ENCODE results near the gene DNAH8. TPM values are rescaled to one million over a fixed set of nuclear protein-coding genes. Genes with fewer than 3 reads are reported as not detected.
A peak's percentile ranks its signal among the peaks of the same experiment; 100 is the strongest.

Gene DNAH8
- total RNA-seq, 2 experiments from 2014 or later: 0.06 to 0.11 TPM

DNA sequence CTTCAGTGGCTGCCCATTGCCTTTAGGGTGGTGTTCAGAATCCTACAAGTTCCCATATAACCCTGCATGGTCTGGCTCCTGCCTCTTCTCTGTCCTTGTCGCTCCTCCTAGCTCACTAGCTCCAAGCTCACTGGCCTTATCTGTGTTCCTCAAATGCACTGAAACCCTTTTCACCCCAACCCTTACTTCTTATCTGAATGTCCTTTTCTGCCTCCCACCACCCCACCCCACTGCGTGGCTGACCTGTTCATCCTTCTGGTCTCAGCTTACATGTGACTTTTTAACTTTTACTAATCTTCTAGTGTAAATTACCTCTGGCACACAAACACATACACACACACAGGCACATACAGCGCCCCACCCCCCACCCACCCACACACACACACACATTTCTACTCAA lies 292.5 kb downstream of the DNAH8 start:
- POLR2A ChIA-PET: no interaction called here
- ATAC-seq (ENCODE audit: low read depth): no peak

GRCh38 chr6:39008737-39009136 lies 293.6 kb downstream of the DNAH8 start:
- POLR2A ChIA-PET: no interaction called here
- no peak overlapping the region for H3K27ac Mint-ChIP-seq
- no peak for ATAC-seq (ENCODE audit: low read depth)
- H3K27me3 Mint-ChIP-seq: peaks cover 73% of the 10 kb centered on the region
- H3K4me1 Mint-ChIP-seq: no peaks in the 10 kb centered on the region
- no peaks in the 10 kb centered on the region for H3K36me3 Mint-ChIP-seq
- H3K4me3 Mint-ChIP-seq: no peak overlapping the region
- no peak for DNase-seq
- H3K9me3 Mint-ChIP-seq: no peaks in the 10 kb centered on the region

More for the DNA sequence above, 292.5 kb downstream of the DNAH8 start:
- DNase-seq: no peak
- peaks cover 67% of the 10 kb centered on the region for H3K27me3 Mint-ChIP-seq
- H3K27ac Mint-ChIP-seq: no peak overlapping the region
- H3K36me3 Mint-ChIP-seq: no peaks in the 10 kb centered on the region
- H3K4me3 Mint-ChIP-seq: no peak overlapping the region
- no peaks in the 10 kb centered on the region for H3K4me1 Mint-ChIP-seq
- no peaks in the 10 kb centered on the region for H3K9me3 Mint-ChIP-seq

GRCh38 chr6:39009476-39009875 lies 294.4 kb downstream of the DNAH8 start:
- DNase-seq (no peak), ATAC-seq (ENCODE audit: low read depth) (no peak)
- no peaks in the 10 kb centered on the region for H3K9me3 Mint-ChIP-seq
- no peaks in the 10 kb centered on the region for H3K36me3 Mint-ChIP-seq
- no peaks in the 10 kb centered on the region for H3K4me1 Mint-ChIP-seq
- POLR2A ChIA-PET: no interaction called here
- no peak overlapping the region for H3K4me3 Mint-ChIP-seq
- H3K27me3 Mint-ChIP-seq: peaks cover 72% of the 10 kb centered on the region
- H3K27ac Mint-ChIP-seq: no peak overlapping the region

DNA sequence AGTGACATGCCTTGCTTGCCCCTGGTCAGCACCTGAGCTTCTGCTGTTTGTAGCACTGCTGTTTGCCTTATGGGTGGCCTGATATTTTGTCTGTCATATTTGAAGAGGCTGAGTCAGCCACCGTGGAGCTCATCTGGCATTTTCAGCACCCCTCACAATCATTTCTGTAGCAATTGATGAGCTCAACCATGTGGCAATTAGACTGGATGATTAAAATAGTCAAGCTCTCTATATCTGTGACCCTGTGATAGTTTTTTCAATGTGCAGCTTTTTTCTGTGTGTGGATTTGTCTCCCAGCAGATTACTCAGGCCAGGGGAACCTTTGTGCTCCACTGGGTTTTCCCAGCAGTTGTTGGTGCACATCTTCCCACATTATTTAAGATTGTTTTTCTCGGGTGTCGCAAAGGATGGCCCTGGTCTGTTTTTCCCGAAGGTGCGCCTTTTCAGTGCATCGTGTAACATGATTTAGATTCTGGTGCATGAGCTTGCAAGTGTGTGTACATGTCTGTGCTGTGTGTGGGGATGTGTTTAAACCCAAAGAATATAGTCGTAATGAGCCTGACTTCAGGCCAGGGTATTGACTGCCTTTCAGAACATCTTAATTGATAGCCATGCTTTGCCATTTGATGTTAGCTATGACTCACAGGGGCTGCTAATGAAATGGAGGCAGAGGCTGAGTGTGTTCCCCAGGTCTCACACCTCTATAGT lies 301.9 kb downstream of the DNAH8 start:
- no peaks in the 10 kb centered on the region for H3K4me1 Mint-ChIP-seq
- H3K9me3 Mint-ChIP-seq: no peaks in the 10 kb centered on the region
- H3K4me3 Mint-ChIP-seq: no peak overlapping the region
- no peak for ATAC-seq (ENCODE audit: low read depth)
- H3K27ac Mint-ChIP-seq: no peak overlapping the region
- POLR2A ChIA-PET: no interaction called here
- H3K36me3 Mint-ChIP-seq: no peaks in the 10 kb centered on the region
- no peak for DNase-seq
- H3K27me3 Mint-ChIP-seq: peaks cover 24% of the 10 kb centered on the region

DNA sequence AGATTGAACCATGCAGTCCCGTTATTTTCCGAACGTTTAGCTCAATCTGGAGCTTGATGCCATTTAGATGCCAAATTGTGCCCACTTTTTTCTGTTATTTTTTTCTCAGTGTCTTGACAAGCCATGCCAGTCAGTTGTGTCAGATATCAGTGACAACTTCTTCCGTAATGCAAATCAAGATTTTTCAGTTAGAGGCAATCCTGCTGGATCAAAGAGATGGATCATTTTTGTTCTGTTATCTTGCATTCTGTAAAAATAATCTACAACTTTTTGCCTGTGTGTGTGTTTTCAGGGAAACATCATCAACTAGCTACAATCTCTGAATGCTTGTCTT lies 302.4 kb downstream of the DNAH8 start:
- no peak for DNase-seq
- Mint-ChIP-seq H3K27ac (no peak overlapping the region), H3K36me3 (no peaks in the 10 kb centered on the region), H3K4me3 (no peak overlapping the region), H3K9me3 (no peaks in the 10 kb centered on the region), H3K27me3 (peaks cover 20% of the 10 kb centered on the region), H3K4me1 (no peaks in the 10 kb centered on the region)
- ATAC-seq (ENCODE audit: low read depth): no peak
- POLR2A ChIA-PET: no interaction called here

GRCh38 chr6:39018103-39018502 lies 303.0 kb downstream of the DNAH8 start:
- POLR2A ChIA-PET: no interaction called here
- H3K27ac Mint-ChIP-seq: no peak overlapping the region
- no peaks in the 10 kb centered on the region for H3K36me3 Mint-ChIP-seq
- DNase-seq (no peak), ATAC-seq (ENCODE audit: low read depth) (no peak)
- no peaks in the 10 kb centered on the region for H3K4me1 Mint-ChIP-seq
- H3K4me3 Mint-ChIP-seq: no peak overlapping the region
- H3K27me3 Mint-ChIP-seq: peaks cover 15% of the 10 kb centered on the region
- H3K9me3 Mint-ChIP-seq: no peaks in the 10 kb centered on the region

DNA sequence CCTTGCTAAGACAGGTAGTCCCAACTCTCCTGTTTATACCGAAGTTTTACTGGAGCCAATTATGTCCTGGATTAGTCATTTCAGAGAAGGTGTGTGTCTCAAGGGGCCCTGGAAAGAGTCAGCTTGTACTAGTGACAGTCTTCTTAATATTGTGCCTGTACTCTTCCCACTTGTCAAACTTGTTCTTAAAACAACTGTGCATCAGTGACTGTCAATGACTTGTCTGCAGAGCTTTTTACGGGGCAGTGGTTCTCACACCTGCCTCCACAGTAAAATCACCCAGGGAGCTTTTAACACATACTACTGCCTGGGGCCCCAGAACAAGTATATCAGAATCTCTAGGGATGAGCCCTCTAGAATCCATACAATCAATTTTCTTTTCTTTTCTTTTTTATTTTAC lies 305.0 kb downstream of the DNAH8 start:
- H3K36me3 Mint-ChIP-seq: no peaks in the 10 kb centered on the region
- DNase-seq (no peak), ATAC-seq (ENCODE audit: low read depth) (no peak)
- no peaks in the 10 kb centered on the region for H3K9me3 Mint-ChIP-seq
- H3K4me1 Mint-ChIP-seq: no peaks in the 10 kb centered on the region
- POLR2A ChIA-PET: no interaction called here
- peaks cover 5% of the 10 kb centered on the region for H3K27me3 Mint-ChIP-seq
- no peak overlapping the region for H3K4me3 Mint-ChIP-seq
- H3K27ac Mint-ChIP-seq: no peak overlapping the region

DNA sequence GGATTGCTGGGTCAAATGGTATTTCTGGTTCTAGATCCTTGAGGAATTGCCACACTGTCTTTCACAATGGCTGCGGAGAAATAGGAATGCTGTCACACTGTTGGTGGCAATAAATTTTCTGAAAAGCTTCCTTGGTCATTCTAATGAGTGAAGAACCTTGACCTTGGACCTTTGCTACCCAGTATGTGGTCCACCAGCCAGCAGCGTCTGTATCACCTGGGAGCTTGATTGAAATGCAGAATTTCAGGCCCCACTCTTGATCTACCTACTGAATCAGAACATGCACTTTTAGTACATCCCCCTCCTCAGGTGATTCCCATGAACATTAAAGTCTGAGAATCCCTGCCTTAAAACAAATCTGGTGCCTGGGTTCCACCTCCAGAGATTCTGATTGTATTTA lies 305.9 kb downstream of the DNAH8 start:
- Mint-ChIP-seq H3K9me3 (no peaks in the 10 kb centered on the region), H3K27me3 (peaks cover 12% of the 10 kb centered on the region), H3K4me1 (no peaks in the 10 kb centered on the region), H3K4me3 (no peak overlapping the region), H3K36me3 (no peaks in the 10 kb centered on the region), H3K27ac (no peak overlapping the region)
- ATAC-seq (ENCODE audit: low read depth) (no peak), DNase-seq (no peak)
- POLR2A ChIA-PET: no interaction called here

GRCh38 chr6:39021779-39022178 lies 306.7 kb downstream of the DNAH8 start:
- POLR2A ChIA-PET: no interaction called here
- no peaks in the 10 kb centered on the region for H3K36me3 Mint-ChIP-seq

GRCh38 chr6:39026175-39026574 lies 311.1 kb downstream of the DNAH8 start:
- no peaks in the 10 kb centered on the region for H3K36me3 Mint-ChIP-seq
- H3K4me1 Mint-ChIP-seq: no peaks in the 10 kb centered on the region
- ATAC-seq (ENCODE audit: low read depth): no peak
- H3K9me3 Mint-ChIP-seq: no peaks in the 10 kb centered on the region
- H3K27ac Mint-ChIP-seq: no peak overlapping the region
- no peak overlapping the region for H3K4me3 Mint-ChIP-seq
- POLR2A ChIA-PET: no interaction called here
- DNase-seq: no peak
- H3K27me3 Mint-ChIP-seq: peaks cover 27% of the 10 kb centered on the region

More at GRCh38 chr6:39021779-39022178, 306.7 kb downstream of the DNAH8 start:
- peaks cover 19% of the 10 kb centered on the region for H3K27me3 Mint-ChIP-seq
- ATAC-seq (ENCODE audit: low read depth) (no peak), DNase-seq (no peak)
- H3K4me1 Mint-ChIP-seq: no peaks in the 10 kb centered on the region
- no peaks in the 10 kb centered on the region for H3K9me3 Mint-ChIP-seq
- no peak overlapping the region for H3K27ac Mint-ChIP-seq
- H3K4me3 Mint-ChIP-seq: no peak overlapping the region

DNA sequence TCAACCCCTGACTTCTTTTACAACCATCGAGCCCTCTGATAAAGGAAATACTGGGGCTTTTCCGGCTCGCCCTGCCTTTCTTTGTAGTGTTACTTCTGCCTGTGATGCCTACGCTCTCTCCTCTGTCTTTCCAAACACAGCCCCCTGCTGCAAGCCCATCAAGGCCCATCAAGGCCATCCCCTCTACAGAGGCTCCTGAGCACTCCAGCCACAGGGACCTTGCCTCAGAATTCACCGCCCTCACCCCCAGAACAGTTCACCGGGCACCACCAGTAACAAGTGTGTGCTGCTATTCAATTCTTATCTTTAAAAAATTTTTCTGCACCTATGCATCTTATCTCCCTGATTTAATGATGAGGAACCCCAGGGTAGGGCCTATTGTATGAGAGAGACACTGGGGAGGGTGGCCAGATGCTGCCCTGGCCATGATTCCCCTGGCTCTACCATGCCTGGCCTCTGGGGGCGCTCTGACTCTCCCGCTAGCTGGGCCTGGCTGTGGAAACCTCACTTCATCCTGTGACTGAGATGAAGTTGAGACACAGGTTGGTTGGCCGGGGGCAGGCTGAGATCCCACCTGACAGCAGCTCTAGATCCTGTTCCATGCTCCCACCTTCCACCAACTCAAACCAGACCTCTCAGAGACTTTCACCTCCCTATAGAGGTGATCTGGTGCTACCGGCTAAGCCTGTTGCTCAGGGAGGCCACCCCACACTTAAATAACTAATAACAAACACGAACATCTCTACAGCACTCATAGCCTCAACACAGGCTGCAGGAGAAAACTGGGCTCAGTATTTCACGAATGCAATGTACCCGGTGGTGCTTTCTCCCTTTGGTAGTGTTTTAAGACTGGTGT lies 314.3 kb downstream of the DNAH8 start:
- Mint-ChIP-seq H3K4me1 (no peaks in the 10 kb centered on the region), H3K27ac (no peak overlapping the region), H3K4me3 (no peak overlapping the region), H3K27me3 (peaks cover 46% of the 10 kb centered on the region), H3K36me3 (no peaks in the 10 kb centered on the region), H3K9me3 (no peaks in the 10 kb centered on the region)
- POLR2A ChIA-PET: no interaction called here
- peak; percentile 78 for ATAC-seq (ENCODE audit: low read depth)
- DNase-seq: peak; percentile 67

- POLR2A ChIA-PET: no interaction called here
- peaks cover 66% of the 10 kb centered on the region for H3K27me3 Mint-ChIP-seq
- DNase-seq: no peak
- no peak overlapping the region for H3K4me3 Mint-ChIP-seq
- H3K36me3 Mint-ChIP-seq: no peaks in the 10 kb centered on the region
- ATAC-seq (ENCODE audit: low read depth): no peak
- H3K27ac Mint-ChIP-seq: no peak overlapping the region
- no peaks in the 10 kb centered on the region for H3K9me3 Mint-ChIP-seq
- peaks cover 1% of the 10 kb centered on the region for H3K4me1 Mint-ChIP-seq
Observed at GRCh38 chr6:39035681-39036080, 320.6 kb downstream of the DNAH8 start.

DNA sequence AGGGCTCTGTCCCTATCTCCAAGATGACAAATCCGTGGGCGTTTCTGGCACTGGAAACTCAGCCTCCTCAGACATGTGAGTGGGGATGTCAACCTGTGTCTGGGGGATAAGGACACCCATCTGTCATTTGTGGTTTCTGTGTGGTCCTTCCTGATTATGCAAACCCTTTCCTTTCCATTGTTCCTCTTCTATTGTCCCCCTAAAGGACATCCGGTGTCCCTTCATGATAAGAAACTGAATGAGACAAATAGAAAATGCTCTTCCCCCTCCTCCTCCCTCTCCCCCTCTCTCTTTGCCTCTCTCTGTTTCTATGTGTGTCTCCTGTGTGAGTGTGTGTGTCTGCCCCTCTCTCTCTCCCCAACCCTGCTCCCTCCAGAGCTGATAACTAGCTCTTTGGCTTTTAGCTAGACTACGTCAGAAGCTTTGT lies 322.0 kb downstream of the DNAH8 start:
- Mint-ChIP-seq H3K4me3 (no peak overlapping the region), H3K4me1 (peaks cover 7% of the 10 kb centered on the region), H3K27me3 (peaks cover 63% of the 10 kb centered on the region), H3K36me3 (no peaks in the 10 kb centered on the region), H3K9me3 (no peaks in the 10 kb centered on the region), H3K27ac (no peak overlapping the region)
- no peak for ATAC-seq (ENCODE audit: low read depth)
- POLR2A ChIA-PET: no interaction called here
- DNase-seq: no peak

DNA sequence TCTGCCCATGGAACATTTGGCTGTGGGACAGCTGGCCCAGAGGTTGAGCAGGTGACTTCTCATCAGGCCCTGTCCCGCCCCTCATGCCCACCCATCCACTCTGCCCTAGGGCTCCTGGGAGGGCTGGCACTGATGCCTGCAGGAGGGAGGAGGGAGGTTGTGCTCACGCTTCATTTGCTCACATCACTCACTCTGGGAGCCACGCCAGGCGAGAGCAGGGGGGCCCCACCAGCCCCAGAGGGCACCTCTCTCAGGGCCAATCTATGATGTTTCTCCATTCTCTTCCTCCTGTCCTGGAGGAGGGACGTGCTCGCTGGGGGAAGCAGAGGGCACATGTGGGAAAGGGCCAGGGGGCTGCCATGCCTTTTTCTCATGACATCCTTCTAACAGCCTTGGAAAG lies 322.6 kb downstream of the DNAH8 start:
- Mint-ChIP-seq H3K27me3 (peaks cover 58% of the 10 kb centered on the region), H3K4me1 (peaks cover 7% of the 10 kb centered on the region), H3K27ac (no peak overlapping the region), H3K9me3 (no peaks in the 10 kb centered on the region), H3K4me3 (no peak overlapping the region), H3K36me3 (no peaks in the 10 kb centered on the region)
- DNase-seq: no peak
- no peak for ATAC-seq (ENCODE audit: low read depth)
- POLR2A ChIA-PET: no interaction called here

Measured in activated naive CD8-positive, alpha-beta T cell treated with anti-CD3 and anti-CD28 coated beads, Interleukin-2, amount 10 ng/mL, durations not matched to agents 7 days and 5 days (primary cell).